ENCODE data around the gene ARHGAP30. TPM values are rescaled to one million over a fixed set of nuclear protein-coding genes. Genes with fewer than 3 reads are reported as not detected.

The ARHGAP30 gene
- total and polyA plus RNA-seq, 2 donors (not counting 1 experiment from before 2014, with no cell fraction given) = not detected

- Histone ChIP-seq H3K36me3 (ENCODE audit: control insufficient read depth, insufficient read depth, low read length) (peaks cover 13% of the 10 kb centered on the region), H3K4me3 (replicated peaks in 1 of 4; ENCODE audit: control extremely low read depth in 1 of 4, insufficient read depth in 1 of 4, low read depth in 3 of 4, low read length in 4 of 4) (peak overlapping the region; percentile 86 to 98 (median 90)), H2AFZ (ENCODE audit: low read length) (peak overlapping the region; percentile 71), H3K79me2 (ENCODE audit: control insufficient read depth, insufficient read depth, low read length) (peaks cover 15% of the 10 kb centered on the region), H3K4me2 (ENCODE audit: extremely low read depth, insufficient read depth, low read length) (peak overlapping the region; percentile 88), H3K27me3 (ENCODE audit: control insufficient read depth, insufficient read depth, low read length) (no peaks in the 10 kb centered on the region), H3K4me1 (ENCODE audit: control insufficient read depth, extremely low read depth, insufficient read depth, low read length) (no peaks in the 10 kb centered on the region), H4K20me1 (ENCODE audit: control insufficient read depth, extremely low read depth, insufficient read depth, low read length) (no peaks in the 10 kb centered on the region), H3K9ac (ENCODE audit: insufficient read depth, low read length) (peak overlapping the region; percentile 77), H3K27ac (ENCODE audit: insufficient read depth, low read length) (peak overlapping the region; percentile 95), H3K9me3 (ENCODE audit: control insufficient read depth, insufficient read depth, low read depth, low read length) (no peaks in the 10 kb centered on the region)
- DNase-seq (ENCODE audit: low read depth in 2 of 2) = peak; percentile 69 to 73
- TF ChIP-seq CTCF (conservative IDR thresholded peaks at IDR 0.05 in 1 of 2, IDR thresholded peaks at IDR 0.05 in 1 of 2; ENCODE audit: low read depth in 1 of 2, low read length in 2 of 2) (no peak), EZH2 (IDR thresholded peaks at IDR 0.05; ENCODE audit: low read length, missing control alignments) (no peak)
Observed at GRCh38 chr1:161044908-161045735, 24.6 kb downstream of the ARHGAP30 start.

- TF ChIP-seq CTCF (conservative IDR thresholded peaks at IDR 0.05 in 1 of 2, IDR thresholded peaks at IDR 0.05 in 1 of 2; ENCODE audit: low read depth in 1 of 2, low read length in 2 of 2) (no peak), EZH2 (IDR thresholded peaks at IDR 0.05; ENCODE audit: low read length, missing control alignments) (no peak)
- peak overlapping the region; percentile 88 for H3K4me2 ChIP-seq (ENCODE audit: extremely low read depth, insufficient read depth, low read length)
- peaks cover 18% of the 10 kb centered on the region for H3K36me3 ChIP-seq (ENCODE audit: control insufficient read depth, insufficient read depth, low read length)
- H3K27ac ChIP-seq (ENCODE audit: insufficient read depth, low read length) = peak overlapping the region; percentile 95
- H3K9me3 ChIP-seq (ENCODE audit: control insufficient read depth, insufficient read depth, low read depth, low read length) = no peaks in the 10 kb centered on the region
- DNase-seq (ENCODE audit: low read depth in 2 of 2) = peak in 1 of 2 donors; percentile 12
- no peak overlapping the region for H2AFZ ChIP-seq (ENCODE audit: low read length)
- H3K4me1 ChIP-seq (ENCODE audit: control insufficient read depth, extremely low read depth, insufficient read depth, low read length) = no peaks in the 10 kb centered on the region
- H3K79me2 ChIP-seq (ENCODE audit: control insufficient read depth, insufficient read depth, low read length) = peaks cover 15% of the 10 kb centered on the region
- H4K20me1 ChIP-seq (ENCODE audit: control insufficient read depth, extremely low read depth, insufficient read depth, low read length) = no peaks in the 10 kb centered on the region
- no peaks in the 10 kb centered on the region for H3K27me3 ChIP-seq (ENCODE audit: control insufficient read depth, insufficient read depth, low read length)
- peak overlapping the region; percentile 86 to 98 (median 90) for H3K4me3 ChIP-seq (replicated peaks in 1 of 4; ENCODE audit: control extremely low read depth in 1 of 4, insufficient read depth in 1 of 4, low read depth in 3 of 4, low read length in 4 of 4)
- peak overlapping the region; percentile 77 for H3K9ac ChIP-seq (ENCODE audit: insufficient read depth, low read length)
Observed at GRCh38 chr1:161044535-161044907, 25.2 kb downstream of the ARHGAP30 start.

- DNase-seq (ENCODE audit: low read depth in 2 of 2) = no peak
- H3K79me2 ChIP-seq (ENCODE audit: control insufficient read depth, insufficient read depth, low read length) = peaks cover 15% of the 10 kb centered on the region
Observed at GRCh38 chr1:161039546-161039945, 30.1 kb downstream of the ARHGAP30 start.

More at GRCh38 chr1:161039546-161039945, 30.1 kb downstream of the ARHGAP30 start:
- Histone ChIP-seq H2AFZ (ENCODE audit: low read length) (no peak overlapping the region), H3K27me3 (ENCODE audit: control insufficient read depth, insufficient read depth, low read length) (no peaks in the 10 kb centered on the region), H3K36me3 (ENCODE audit: control insufficient read depth, insufficient read depth, low read length) (peaks cover 25% of the 10 kb centered on the region), H3K9ac (ENCODE audit: insufficient read depth, low read length) (no peak overlapping the region), H3K4me2 (ENCODE audit: extremely low read depth, insufficient read depth, low read length) (no peak overlapping the region), H3K27ac (ENCODE audit: insufficient read depth, low read length) (no peak overlapping the region), H3K4me3 (replicated peaks in 1 of 4; ENCODE audit: control extremely low read depth in 1 of 4, insufficient read depth in 1 of 4, low read depth in 3 of 4, low read length in 4 of 4) (no peak overlapping the region), H4K20me1 (ENCODE audit: control insufficient read depth, extremely low read depth, insufficient read depth, low read length) (no peaks in the 10 kb centered on the region), H3K9me3 (ENCODE audit: control insufficient read depth, insufficient read depth, low read depth, low read length) (no peaks in the 10 kb centered on the region), H3K4me1 (ENCODE audit: control insufficient read depth, extremely low read depth, insufficient read depth, low read length) (no peaks in the 10 kb centered on the region)
- TF ChIP-seq EZH2 (IDR thresholded peaks at IDR 0.05; ENCODE audit: low read length, missing control alignments) = no peak

All from fibroblast of lung (primary cell).